ENCODE measurements around the gene RUSF1. TPM values are rescaled to one million over a fixed set of nuclear protein-coding genes. Genes with fewer than 3 reads are reported as not detected.
"Not testable (repeated sequence)": the region's sequence is repeated elsewhere in the genome, so short reads cannot be mapped to it uniquely, and the experiment has no call there.

Gene RUSF1
- total and polyA plus RNA-seq, 4 donors, result 15.3 to 71.7 (median 56.5) TPM

DNA sequence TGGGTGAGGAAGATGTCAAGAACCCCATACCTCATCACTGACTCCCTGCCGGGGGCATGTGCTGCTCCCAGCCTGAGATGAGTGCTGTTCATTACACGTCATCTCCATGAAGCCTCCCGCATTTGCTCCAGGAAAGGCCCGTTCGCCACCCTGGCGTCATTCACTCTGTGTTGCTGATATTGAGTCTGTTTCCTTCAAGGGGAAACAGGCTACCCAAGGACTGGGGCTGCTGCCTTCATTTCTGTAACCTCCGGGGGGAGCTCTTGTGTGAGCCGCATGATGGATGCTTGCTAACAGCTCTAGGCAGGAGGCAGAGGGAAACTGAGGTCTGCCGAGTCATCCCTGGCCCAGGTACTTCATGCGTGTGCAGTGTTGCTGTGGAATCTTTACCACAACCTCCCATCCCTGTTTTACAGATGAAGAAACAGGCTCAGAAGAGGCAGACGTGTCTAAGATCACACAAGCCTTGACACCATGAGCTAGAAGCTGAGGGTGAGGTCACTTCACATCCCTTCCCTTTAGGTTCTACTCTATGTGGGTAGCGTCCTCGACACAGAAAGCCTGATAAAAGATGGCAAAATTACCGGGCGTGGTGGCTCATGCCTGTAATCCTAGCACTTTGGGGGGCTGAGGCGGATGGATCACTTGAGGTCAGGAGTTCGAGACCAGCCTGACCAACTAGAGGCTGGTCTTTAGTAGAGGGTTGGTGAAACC lies 52.4 kb downstream of the RUSF1 start:
- intact Hi-C loops (cut with DNase I), result loop anchor here (5.0 to 10.0 kb wide), 2 partner anchors 419 to 423 kb away; partner anchors contain the start of genes ZNF267 (in 2 of the 2) and STX4 (in 1 of the 2)
- peaks cover 0 to 4% of the 10 kb centered on the region in 2 donors for H3K4me1 ChIP-seq (ENCODE audit: control insufficient read depth in 1 of 2, insufficient read depth in 2 of 2, low read length in 2 of 2)
- no peaks in the 10 kb centered on the region for H3K27me3 ChIP-seq (ENCODE audit: control insufficient read depth in 1 of 2, insufficient read depth in 2 of 2, low read length in 1 of 2)
- no peaks in the 10 kb centered on the region for H3K36me3 ChIP-seq (ENCODE audit: control insufficient read depth in 1 of 2, insufficient read depth in 2 of 2, low read length in 1 of 2)
- no peak overlapping the region for H3K27ac ChIP-seq (ENCODE audit: low read depth in 1 of 2, low read length in 2 of 2)
- ATAC-seq (ENCODE audit: low FRiP score), result no peak
- no peak overlapping the region for H3K4me3 ChIP-seq (ENCODE audit: low read length in 2 of 2)
- no peak for DNase-seq
- no peaks in the 10 kb centered on the region for H3K9me3 ChIP-seq (ENCODE audit: control insufficient read depth, low read length)
- 68 to 71% methylated on average over 17 of the region's 17 CpGs for WGBS, 2 donors

DNA sequence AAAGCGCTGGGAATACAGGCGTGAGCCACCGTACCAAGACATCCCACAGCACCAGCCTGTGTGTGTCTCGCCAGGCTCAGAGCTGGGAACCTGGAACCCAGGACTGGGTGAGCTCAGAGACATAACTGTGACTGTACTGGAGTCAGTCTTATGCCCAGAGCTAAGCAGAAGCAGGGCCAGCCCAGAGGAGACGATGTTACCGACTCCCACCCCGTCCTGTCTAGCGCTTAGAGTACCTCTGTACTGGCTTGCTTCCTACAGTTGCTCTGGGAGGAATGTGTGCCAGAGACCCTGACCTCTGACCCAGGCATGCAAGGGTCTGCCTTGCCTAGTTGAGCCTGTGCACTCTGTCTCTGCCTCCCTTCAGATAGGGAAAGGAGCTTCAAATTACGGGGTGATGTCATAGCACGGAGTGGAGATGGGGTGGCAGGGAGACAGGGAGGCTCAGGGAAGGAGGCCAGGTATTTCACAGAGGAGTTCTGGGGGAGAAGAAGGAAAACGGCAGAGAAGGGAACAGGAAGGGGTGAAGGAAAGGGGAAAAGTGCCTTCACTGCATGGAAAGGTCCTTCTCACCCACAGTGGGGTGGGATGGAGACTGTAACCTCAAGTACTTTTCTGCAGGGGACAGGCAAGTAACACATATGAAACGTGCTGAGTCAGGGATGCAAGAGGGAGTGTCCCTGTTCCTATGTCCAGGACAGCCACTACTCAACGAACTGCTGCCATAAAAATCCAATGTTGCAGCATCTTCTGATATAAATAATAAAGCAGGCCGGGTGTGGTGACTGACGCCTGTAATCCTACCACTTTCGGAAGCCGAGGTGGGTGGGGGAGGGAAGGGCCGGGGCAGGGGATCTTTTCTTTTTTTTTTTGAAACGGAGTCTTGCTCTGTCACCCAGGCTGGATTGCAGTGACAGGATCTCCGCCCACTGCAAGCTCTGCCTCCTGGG lies 54.7 kb downstream of the RUSF1 start:
- H3K27me3 ChIP-seq (ENCODE audit: control insufficient read depth in 1 of 2, insufficient read depth in 2 of 2, low read length in 1 of 2), result no peaks in the 10 kb centered on the region
- no peaks in the 10 kb centered on the region for H3K9me3 ChIP-seq (ENCODE audit: control insufficient read depth, low read length)
- H3K4me1 ChIP-seq (ENCODE audit: control insufficient read depth in 1 of 2, insufficient read depth in 2 of 2, low read length in 2 of 2), result peaks cover 0 to 4% of the 10 kb centered on the region in 2 donors
- H3K4me3 ChIP-seq (ENCODE audit: low read length in 2 of 2), result no peak overlapping the region
- 40 to 41% methylated on average over 20 of the region's 20 CpGs for WGBS, 2 donors
- no peaks in the 10 kb centered on the region for H3K36me3 ChIP-seq (ENCODE audit: control insufficient read depth in 1 of 2, insufficient read depth in 2 of 2, low read length in 1 of 2)
- intact Hi-C loops (cut with DNase I), result loop anchor here (10.0 kb wide), 1 partner anchor 421 kb away; the partner anchor contains the start of gene ZNF267 (in 2 of the 2)
- ATAC-seq (ENCODE audit: low FRiP score) (peak; percentile 19), DNase-seq (peak in 1 of 2 donors; percentile 74)
- peak overlapping the region in 1 of 2 donors; percentile 65 for H3K27ac ChIP-seq (ENCODE audit: low read depth in 1 of 2, low read length in 2 of 2)

DNA sequence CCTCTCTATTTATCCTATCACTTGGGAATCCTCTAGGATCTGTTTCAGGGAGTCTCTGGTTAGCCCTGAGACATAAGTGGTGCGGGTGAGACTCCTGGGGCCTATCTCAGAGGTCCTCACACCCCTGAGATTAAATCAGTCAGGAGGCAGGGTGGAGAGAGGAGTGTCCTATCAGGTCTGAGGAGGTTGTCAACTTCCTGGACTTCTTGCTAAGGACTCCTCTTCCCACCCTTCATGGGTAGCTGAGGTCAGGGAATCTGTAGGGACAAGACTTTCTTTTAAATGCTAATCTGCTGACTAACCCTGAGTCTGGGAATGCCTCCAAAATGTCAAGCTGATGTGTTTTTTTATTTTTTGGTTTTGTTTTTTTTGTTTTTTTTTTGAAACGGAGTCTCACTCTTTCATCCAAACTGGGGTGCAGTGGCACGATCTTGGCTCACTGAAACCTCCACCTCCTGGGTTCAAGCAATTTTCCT lies 55.5 kb downstream of the RUSF1 start:
- Histone ChIP-seq H3K4me1 (ENCODE audit: control insufficient read depth in 1 of 2, insufficient read depth in 2 of 2, low read length in 2 of 2) (peaks cover 0 to 4% of the 10 kb centered on the region in 2 donors), H3K4me3 (ENCODE audit: low read length in 2 of 2) (no peak overlapping the region), H3K36me3 (ENCODE audit: control insufficient read depth in 1 of 2, insufficient read depth in 2 of 2, low read length in 1 of 2) (no peaks in the 10 kb centered on the region), H3K9me3 (ENCODE audit: control insufficient read depth, low read length) (no peaks in the 10 kb centered on the region), H3K27ac (ENCODE audit: low read depth in 1 of 2, low read length in 2 of 2) (peak overlapping the region in 1 of 2 donors; percentile 93), H3K27me3 (ENCODE audit: control insufficient read depth in 1 of 2, insufficient read depth in 2 of 2, low read length in 1 of 2) (no peaks in the 10 kb centered on the region)
- ATAC-seq (ENCODE audit: low FRiP score) (peak; percentile 79), DNase-seq (no peak)
- intact Hi-C loops (cut with DNase I), result loop anchor here (10.0 kb wide), 1 partner anchor 422 kb away; the partner anchor contains the start of gene ZNF267 (in 2 of the 2)
- 16 to 18% methylated on average over 3 of the region's 3 CpGs for WGBS, 2 donors

DNA sequence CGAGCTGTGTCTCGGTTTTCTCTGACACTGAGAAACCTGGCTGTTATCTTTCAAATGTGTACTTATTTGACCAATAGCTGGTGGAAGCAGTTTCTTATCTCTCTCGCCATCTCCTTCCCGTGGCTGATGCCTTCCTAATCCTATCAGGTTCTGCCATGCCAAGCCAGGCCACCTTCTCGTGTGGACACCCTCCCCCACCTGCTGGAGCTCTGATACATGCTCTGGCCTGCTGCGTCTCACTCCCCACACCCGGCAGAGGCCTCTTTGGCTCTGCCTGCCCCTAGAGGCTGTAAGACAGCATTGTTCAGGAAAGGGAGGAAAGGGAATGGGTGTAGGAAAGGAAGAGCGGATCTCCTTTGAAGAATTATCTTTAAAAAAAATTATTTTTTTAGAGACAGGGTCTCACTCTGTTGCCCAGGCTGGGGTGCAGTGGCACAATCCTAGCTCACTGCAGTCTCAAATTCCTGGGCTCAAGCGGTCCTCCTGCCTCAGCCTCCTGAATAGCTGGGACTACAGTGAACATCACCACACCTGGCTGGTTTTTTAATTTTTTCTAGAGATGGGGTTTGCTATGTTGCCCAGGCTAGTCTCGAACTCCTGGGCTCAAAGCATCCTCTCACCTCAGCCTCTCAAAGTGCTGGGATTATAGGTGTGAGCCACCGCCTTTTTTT lies 56.4 kb downstream of the RUSF1 start:
- Histone ChIP-seq H3K27ac (ENCODE audit: low read depth in 1 of 2, low read length in 2 of 2) (no peak overlapping the region), H3K36me3 (ENCODE audit: control insufficient read depth in 1 of 2, insufficient read depth in 2 of 2, low read length in 1 of 2) (no peaks in the 10 kb centered on the region), H3K27me3 (ENCODE audit: control insufficient read depth in 1 of 2, insufficient read depth in 2 of 2, low read length in 1 of 2) (no peaks in the 10 kb centered on the region), H3K4me1 (ENCODE audit: control insufficient read depth in 1 of 2, insufficient read depth in 2 of 2, low read length in 2 of 2) (peaks cover 0 to 4% of the 10 kb centered on the region in 2 donors), H3K4me3 (ENCODE audit: low read length in 2 of 2) (no peak overlapping the region), H3K9me3 (ENCODE audit: control insufficient read depth, low read length) (no peaks in the 10 kb centered on the region)
- ATAC-seq (ENCODE audit: low FRiP score) (peak; percentile 61), DNase-seq (peak in 1 of 2 donors; percentile 81)
- WGBS, 2 donors, result 47 to 52% methylated on average over 11 of the region's 11 CpGs
- intact Hi-C loops (cut with DNase I), result loop anchor here (10.0 kb wide), 1 partner anchor 423 kb away; the partner anchor contains the start of gene ZNF267 (in 2 of the 2)

DNA sequence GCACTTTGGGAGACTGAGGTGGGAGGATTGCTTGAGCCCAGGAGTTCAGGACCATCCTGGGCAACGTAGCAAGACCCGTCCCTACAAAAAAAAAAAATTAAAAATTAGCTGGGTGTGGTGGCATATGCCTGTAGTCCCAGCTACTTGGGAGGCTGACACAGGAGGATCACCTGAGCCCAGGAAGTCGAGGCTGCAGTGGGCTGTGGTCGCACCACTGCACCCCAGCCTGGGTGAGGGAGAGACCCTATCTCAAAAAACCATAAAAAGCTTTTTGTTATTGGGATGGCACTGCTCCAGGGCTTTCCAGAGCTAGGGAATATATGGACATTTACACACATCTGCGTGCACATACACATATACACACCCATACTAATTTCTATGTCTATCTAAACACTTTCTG lies 57.0 kb downstream of the RUSF1 start:
- intact Hi-C loops (cut with DNase I), result loop anchor here (10.0 kb wide), 1 partner anchor 424 kb away; the partner anchor contains the start of gene ZNF267 (in 2 of the 2)
- 86 to 87% methylated on average over 5 of the region's 5 CpGs for WGBS, 2 donors
- no peak for ATAC-seq (ENCODE audit: low FRiP score)

DNA sequence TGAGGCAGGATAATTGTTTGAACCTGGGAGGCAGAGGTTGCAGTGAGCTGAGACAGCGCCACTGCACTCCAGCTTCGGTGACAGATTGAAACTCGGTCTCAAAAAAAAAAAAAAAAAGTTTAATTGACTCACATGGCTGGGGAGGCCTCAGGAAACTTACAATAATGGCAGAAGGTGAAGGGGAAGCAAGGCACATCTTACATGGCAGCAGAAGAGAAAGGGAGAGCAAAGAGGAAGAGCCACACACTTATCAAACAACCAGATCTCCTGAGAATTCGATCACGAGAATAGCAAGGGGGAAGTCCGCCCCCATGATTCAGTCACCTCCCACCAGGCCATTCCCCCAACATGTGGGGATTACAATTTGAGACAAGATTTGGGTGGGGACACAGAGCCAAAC lies 62.3 kb downstream of the RUSF1 start:
- intact Hi-C loops (cut with DNase I), result loop anchor here (10.0 kb wide), 1 partner anchor 261 kb away; the partner anchor contains the start of gene FUS (in 2 of the 2)
- not testable (repeated sequence) for H3K4me1 ChIP-seq (ENCODE audit: control insufficient read depth in 1 of 2, insufficient read depth in 2 of 2, low read length in 2 of 2); ATAC-seq (ENCODE audit: low FRiP score); H3K27ac ChIP-seq (ENCODE audit: low read depth in 1 of 2, low read length in 2 of 2); H3K27me3 ChIP-seq (ENCODE audit: control insufficient read depth in 1 of 2, insufficient read depth in 2 of 2, low read length in 1 of 2); H3K4me3 ChIP-seq (ENCODE audit: low read length in 2 of 2); H3K9me3 ChIP-seq (ENCODE audit: control insufficient read depth, low read length); DNase-seq; H3K36me3 ChIP-seq (ENCODE audit: control insufficient read depth in 1 of 2, insufficient read depth in 2 of 2, low read length in 1 of 2)
- 78 to 84% methylated on average over 6 of the region's 6 CpGs for WGBS, 2 donors

More for the DNA sequence above, 57.0 kb downstream of the RUSF1 start:
- H3K27me3 ChIP-seq (ENCODE audit: control insufficient read depth in 1 of 2, insufficient read depth in 2 of 2, low read length in 1 of 2), result no peaks in the 10 kb centered on the region
- peaks cover 0 to 4% of the 10 kb centered on the region in 2 donors for H3K4me1 ChIP-seq (ENCODE audit: control insufficient read depth in 1 of 2, insufficient read depth in 2 of 2, low read length in 2 of 2)
- no peak overlapping the region for H3K27ac ChIP-seq (ENCODE audit: low read depth in 1 of 2, low read length in 2 of 2)
- no peak for DNase-seq
- no peak overlapping the region for H3K4me3 ChIP-seq (ENCODE audit: low read length in 2 of 2)
- H3K9me3 ChIP-seq (ENCODE audit: control insufficient read depth, low read length), result no peaks in the 10 kb centered on the region
- H3K36me3 ChIP-seq (ENCODE audit: control insufficient read depth in 1 of 2, insufficient read depth in 2 of 2, low read length in 1 of 2), result no peaks in the 10 kb centered on the region

DNA sequence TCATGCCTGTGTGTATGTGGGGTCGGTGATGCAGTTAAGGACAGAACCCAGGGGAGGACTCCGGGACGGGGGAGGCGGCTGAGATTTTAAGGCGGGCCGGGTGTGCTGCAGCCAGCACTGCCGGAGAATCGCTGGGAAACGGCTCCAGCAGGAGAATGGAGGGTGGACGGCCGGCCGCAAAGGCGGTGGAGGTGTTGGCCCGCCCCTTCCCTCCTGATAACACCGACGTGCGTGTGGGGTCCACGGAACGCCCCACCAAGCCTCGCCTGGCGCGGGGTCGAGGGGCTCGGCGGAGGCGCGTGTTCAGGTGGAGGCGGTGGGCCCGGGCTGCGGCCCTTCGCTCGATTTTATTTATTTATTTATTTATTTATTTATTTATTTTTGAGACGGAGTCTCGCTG lies 66.2 kb downstream of the RUSF1 start:
- intact Hi-C loops (cut with DNase I), result loop anchor here (2.0 to 10.0 kb wide), 2 partner anchors 257 to 457 kb away; partner anchors contain the start of genes FUS (in 2 of the 2) and HSD3B7 (in 1 of the 2)
- DNase-seq (peak in 1 of 2 donors; percentile 77), ATAC-seq (ENCODE audit: low FRiP score) (no peak)
- WGBS, 2 donors, result 62 to 68% methylated on average over 29 to 34 of the region's 34 CpGs
- Histone ChIP-seq H3K4me3 (ENCODE audit: low read length in 2 of 2) (no peak overlapping the region), H3K27me3 (ENCODE audit: control insufficient read depth in 1 of 2, insufficient read depth in 2 of 2, low read length in 1 of 2) (no peaks in the 10 kb centered on the region), H3K27ac (ENCODE audit: low read depth in 1 of 2, low read length in 2 of 2) (no peak overlapping the region), H3K9me3 (ENCODE audit: control insufficient read depth, low read length) (no peaks in the 10 kb centered on the region), H3K4me1 (ENCODE audit: control insufficient read depth in 1 of 2, insufficient read depth in 2 of 2, low read length in 2 of 2) (no peaks in the 10 kb centered on the region), H3K36me3 (ENCODE audit: control insufficient read depth in 1 of 2, insufficient read depth in 2 of 2, low read length in 1 of 2) (no peaks in the 10 kb centered on the region)
